ENCODE measurements around the gene PALM.

GRCh38 chr19:708154-709143 lies at the start of gene PALM:
- no peak for TF ChIP-seq EP300 (IDR thresholded peaks at IDR 0.05)
- no peak for TF ChIP-seq POLR2A (IDR thresholded peaks at IDR 0.05)
- TF ChIP-seq, protein P1, sequence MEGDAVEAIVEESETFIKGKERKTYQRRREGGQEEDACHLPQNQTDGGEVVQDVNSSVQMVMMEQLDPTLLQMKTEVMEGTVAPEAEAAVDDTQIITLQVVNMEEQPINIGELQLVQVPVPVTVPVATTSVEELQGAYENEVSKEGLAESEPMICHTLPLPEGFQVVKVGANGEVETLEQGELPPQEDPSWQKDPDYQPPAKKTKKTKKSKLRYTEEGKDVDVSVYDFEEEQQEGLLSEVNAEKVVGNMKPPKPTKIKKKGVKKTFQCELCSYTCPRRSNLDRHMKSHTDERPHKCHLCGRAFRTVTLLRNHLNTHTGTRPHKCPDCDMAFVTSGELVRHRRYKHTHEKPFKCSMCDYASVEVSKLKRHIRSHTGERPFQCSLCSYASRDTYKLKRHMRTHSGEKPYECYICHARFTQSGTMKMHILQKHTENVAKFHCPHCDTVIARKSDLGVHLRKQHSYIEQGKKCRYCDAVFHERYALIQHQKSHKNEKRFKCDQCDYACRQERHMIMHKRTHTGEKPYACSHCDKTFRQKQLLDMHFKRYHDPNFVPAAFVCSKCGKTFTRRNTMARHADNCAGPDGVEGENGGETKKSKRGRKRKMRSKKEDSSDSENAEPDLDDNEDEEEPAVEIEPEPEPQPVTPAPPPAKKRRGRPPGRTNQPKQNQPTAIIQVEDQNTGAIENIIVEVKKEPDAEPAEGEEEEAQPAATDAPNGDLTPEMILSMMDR (IDR thresholded peaks at IDR 0.05) = peak in 1 of 3 donors; percentile 6
